ENCODE results near the gene MTHFD1L. TPM values are rescaled to one million over a fixed set of nuclear protein-coding genes. Genes with fewer than 3 reads are reported as not detected.
A peak's percentile ranks its signal among the peaks of the same experiment; 100 is the strongest.

MTHFD1L gene
- total and polyA plus RNA-seq, 2 donors, result 13.9 to 16.0 TPM

DNA sequence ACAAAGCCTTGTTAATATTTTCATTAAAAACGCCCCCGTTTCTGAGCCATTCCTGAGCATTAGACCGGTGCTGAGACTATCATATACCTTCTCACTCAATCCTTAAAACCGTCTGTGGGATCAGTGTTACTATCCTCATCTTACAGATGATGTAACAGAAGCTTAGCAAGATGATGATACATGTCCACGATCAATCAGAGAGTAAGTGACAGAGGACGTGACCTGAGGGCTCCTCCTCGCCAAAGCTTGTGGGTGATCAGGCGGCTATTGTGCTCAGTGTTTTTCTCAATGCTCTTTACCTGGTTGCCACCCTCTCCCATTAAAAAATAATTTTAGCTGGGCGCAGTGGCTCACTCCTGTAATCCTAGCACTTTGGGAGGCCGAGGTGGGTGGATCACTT is 113.1 kb downstream of the MTHFD1L start:
- no peaks in the 10 kb centered on the region for H3K27me3 ChIP-seq (ENCODE audit: control insufficient read depth in 2 of 2, insufficient read depth in 1 of 2, low read length in 1 of 2)
- H3K4me1 ChIP-seq (ENCODE audit: control insufficient read depth in 2 of 2, insufficient read depth in 2 of 2, low read length in 2 of 2), result no peaks in the 10 kb centered on the region
- peaks cover under 1 to 12% of the 10 kb centered on the region in 2 donors for H3K36me3 ChIP-seq (ENCODE audit: control insufficient read depth in 2 of 2, insufficient read depth in 2 of 2, low read length in 1 of 2)
- DNase-seq (ENCODE audit: low read depth in 6 of 9, low spot score in 9 of 9), result no peak
- H3K27ac ChIP-seq (ENCODE audit: low read depth in 1 of 2, low read length in 1 of 2), result no peak overlapping the region
- H3K4me3 ChIP-seq (ENCODE audit: low read length in 2 of 2), result no peak overlapping the region
- WGBS, result 87% methylated on average over 10 of the region's 10 CpGs
- H3K9me3 ChIP-seq (ENCODE audit: control insufficient read depth in 2 of 2, insufficient read depth in 1 of 2, low read length in 1 of 2), result no peaks in the 10 kb centered on the region

DNA sequence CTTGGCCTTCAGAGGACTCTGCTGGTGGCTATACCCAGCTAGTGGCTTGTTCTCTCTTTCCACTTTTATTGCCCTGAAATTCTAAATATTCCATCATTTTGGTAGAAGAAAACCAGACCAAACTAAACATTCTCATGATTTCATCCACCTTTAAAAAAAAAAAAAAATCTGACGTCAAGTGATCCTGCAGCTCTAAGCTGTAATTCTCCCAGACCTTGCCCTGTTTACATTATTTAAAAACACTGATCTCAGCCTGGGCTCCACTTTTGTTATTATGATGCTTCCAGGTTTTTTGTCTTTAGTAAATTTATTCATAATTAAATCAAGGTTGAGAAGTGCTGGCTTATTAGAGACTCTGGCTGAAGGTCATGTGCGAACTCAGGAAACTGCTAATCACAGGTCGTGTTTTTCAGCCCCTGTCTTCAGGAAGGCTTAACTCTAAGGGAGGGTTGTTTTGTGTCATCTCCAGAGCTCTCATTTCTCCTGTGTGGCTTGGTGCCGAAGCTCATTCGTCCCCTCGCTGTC is 114.4 kb downstream of the MTHFD1L start:
- Histone ChIP-seq H3K27me3 (ENCODE audit: control insufficient read depth in 2 of 2, insufficient read depth in 1 of 2, low read length in 1 of 2) (no peaks in the 10 kb centered on the region), H3K4me3 (ENCODE audit: low read length in 2 of 2) (no peak overlapping the region), H3K4me1 (ENCODE audit: control insufficient read depth in 2 of 2, insufficient read depth in 2 of 2, low read length in 2 of 2) (no peaks in the 10 kb centered on the region), H3K27ac (ENCODE audit: low read depth in 1 of 2, low read length in 1 of 2) (no peak overlapping the region), H3K9me3 (ENCODE audit: control insufficient read depth in 2 of 2, insufficient read depth in 1 of 2, low read length in 1 of 2) (no peaks in the 10 kb centered on the region), H3K36me3 (ENCODE audit: control insufficient read depth in 2 of 2, insufficient read depth in 2 of 2, low read length in 1 of 2) (peaks cover 0 to 4% of the 10 kb centered on the region in 2 donors)
- WGBS, result 97% methylated on average over 6 of the region's 6 CpGs
- DNase-seq (ENCODE audit: low read depth in 6 of 9, low spot score in 9 of 9), result no peak

DNA sequence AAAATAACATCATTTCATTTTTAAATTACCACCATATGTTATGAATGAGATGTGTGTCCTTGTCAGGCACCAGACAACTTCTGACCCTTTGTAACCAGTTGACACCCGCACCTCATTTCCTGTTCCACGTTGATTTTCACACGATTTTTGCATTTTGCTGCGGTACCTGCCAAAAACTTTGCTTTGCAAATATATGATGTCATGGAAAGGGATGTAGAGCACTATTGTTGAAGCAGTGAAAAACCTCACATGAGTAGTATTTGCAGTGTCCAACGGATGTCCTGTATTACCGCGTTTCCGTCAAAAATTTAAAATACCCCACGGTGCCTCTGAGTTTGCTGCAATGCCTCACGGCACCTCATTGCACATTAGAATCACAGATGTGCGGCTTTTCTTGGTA is 115.6 kb downstream of the MTHFD1L start:
- H3K4me1 ChIP-seq (ENCODE audit: control insufficient read depth in 2 of 2, insufficient read depth in 2 of 2, low read length in 2 of 2), result no peaks in the 10 kb centered on the region
- no peaks in the 10 kb centered on the region for H3K27me3 ChIP-seq (ENCODE audit: control insufficient read depth in 2 of 2, insufficient read depth in 1 of 2, low read length in 1 of 2)
- H3K9me3 ChIP-seq (ENCODE audit: control insufficient read depth in 2 of 2, insufficient read depth in 1 of 2, low read length in 1 of 2), result no peaks in the 10 kb centered on the region
- no peak overlapping the region for H3K27ac ChIP-seq (ENCODE audit: low read depth in 1 of 2, low read length in 1 of 2)
- no peak for DNase-seq (ENCODE audit: low read depth in 6 of 9, low spot score in 9 of 9)
- H3K4me3 ChIP-seq (ENCODE audit: low read length in 2 of 2), result no peak overlapping the region
- 94% methylated on average over 11 of the region's 11 CpGs for WGBS
- peaks cover 0 to 4% of the 10 kb centered on the region in 2 donors for H3K36me3 ChIP-seq (ENCODE audit: control insufficient read depth in 2 of 2, insufficient read depth in 2 of 2, low read length in 1 of 2)

DNA sequence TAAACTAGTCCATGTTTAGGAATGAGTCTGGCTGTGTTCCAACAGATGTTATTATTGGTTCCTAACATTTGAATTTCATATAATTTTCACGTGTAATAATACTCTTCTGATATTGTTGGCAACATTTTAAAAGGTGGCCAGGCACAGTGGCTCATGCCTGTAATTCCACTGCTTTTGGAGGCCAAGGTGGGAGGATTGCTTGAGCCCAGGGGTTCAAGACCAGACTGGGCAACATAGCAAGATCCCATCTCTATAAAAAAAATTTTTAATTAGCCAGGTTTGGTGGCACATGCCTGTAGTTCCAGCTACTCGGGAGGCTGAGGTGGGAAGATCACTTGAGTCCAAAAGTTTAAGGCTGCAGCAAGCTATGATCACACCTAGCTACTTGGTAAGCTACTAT is 116.2 kb downstream of the MTHFD1L start:
- Histone ChIP-seq H3K9me3 (ENCODE audit: control insufficient read depth in 2 of 2, insufficient read depth in 1 of 2, low read length in 1 of 2) (no peaks in the 10 kb centered on the region), H3K27me3 (ENCODE audit: control insufficient read depth in 2 of 2, insufficient read depth in 1 of 2, low read length in 1 of 2) (no peaks in the 10 kb centered on the region), H3K4me3 (ENCODE audit: low read length in 2 of 2) (no peak overlapping the region), H3K36me3 (ENCODE audit: control insufficient read depth in 2 of 2, insufficient read depth in 2 of 2, low read length in 1 of 2) (peaks cover 0 to 4% of the 10 kb centered on the region in 2 donors), H3K27ac (ENCODE audit: low read depth in 1 of 2, low read length in 1 of 2) (no peak overlapping the region), H3K4me1 (ENCODE audit: control insufficient read depth in 2 of 2, insufficient read depth in 2 of 2, low read length in 2 of 2) (no peaks in the 10 kb centered on the region)
- 97% methylated on average over 2 of the region's 2 CpGs for WGBS
- no peak for DNase-seq (ENCODE audit: low read depth in 6 of 9, low spot score in 9 of 9)

DNA sequence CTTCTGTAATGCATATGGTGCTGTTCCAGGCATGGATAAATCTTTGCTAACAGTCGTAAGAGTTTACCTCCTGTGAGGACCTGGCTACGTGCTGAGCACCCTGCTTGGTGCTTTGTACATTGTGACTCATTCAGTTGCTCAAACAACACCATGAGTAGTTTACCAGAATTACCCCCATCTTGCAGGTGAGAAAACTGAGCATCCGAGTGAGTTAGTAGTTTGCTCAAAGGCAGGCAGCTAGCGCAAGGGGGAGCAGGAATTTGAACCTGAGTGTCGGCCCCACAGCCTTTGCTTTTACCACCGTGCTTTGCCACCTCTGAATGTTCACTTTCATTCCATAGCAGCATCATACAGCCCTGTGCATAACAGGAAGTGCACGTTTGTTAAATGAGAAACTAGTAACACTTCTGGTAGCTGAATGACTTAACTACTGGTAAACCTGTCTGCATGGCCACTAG is 121.9 kb downstream of the MTHFD1L start:
- H3K27ac ChIP-seq (ENCODE audit: low read depth in 1 of 2, low read length in 1 of 2), result no peak overlapping the region
- WGBS, result 94% methylated on average over 7 of the region's 7 CpGs
- no peaks in the 10 kb centered on the region for H3K27me3 ChIP-seq (ENCODE audit: control insufficient read depth in 2 of 2, insufficient read depth in 1 of 2, low read length in 1 of 2)
- no peaks in the 10 kb centered on the region for H3K4me1 ChIP-seq (ENCODE audit: control insufficient read depth in 2 of 2, insufficient read depth in 2 of 2, low read length in 2 of 2)
- peaks cover 0 to 2% of the 10 kb centered on the region in 2 donors for H3K36me3 ChIP-seq (ENCODE audit: control insufficient read depth in 2 of 2, insufficient read depth in 2 of 2, low read length in 1 of 2)
- no peaks in the 10 kb centered on the region for H3K9me3 ChIP-seq (ENCODE audit: control insufficient read depth in 2 of 2, insufficient read depth in 1 of 2, low read length in 1 of 2)
- peak in 2 of 9 donors; percentile 11 to 28 for DNase-seq (ENCODE audit: low read depth in 6 of 9, low spot score in 9 of 9)
- no peak overlapping the region for H3K4me3 ChIP-seq (ENCODE audit: low read length in 2 of 2)

DNA sequence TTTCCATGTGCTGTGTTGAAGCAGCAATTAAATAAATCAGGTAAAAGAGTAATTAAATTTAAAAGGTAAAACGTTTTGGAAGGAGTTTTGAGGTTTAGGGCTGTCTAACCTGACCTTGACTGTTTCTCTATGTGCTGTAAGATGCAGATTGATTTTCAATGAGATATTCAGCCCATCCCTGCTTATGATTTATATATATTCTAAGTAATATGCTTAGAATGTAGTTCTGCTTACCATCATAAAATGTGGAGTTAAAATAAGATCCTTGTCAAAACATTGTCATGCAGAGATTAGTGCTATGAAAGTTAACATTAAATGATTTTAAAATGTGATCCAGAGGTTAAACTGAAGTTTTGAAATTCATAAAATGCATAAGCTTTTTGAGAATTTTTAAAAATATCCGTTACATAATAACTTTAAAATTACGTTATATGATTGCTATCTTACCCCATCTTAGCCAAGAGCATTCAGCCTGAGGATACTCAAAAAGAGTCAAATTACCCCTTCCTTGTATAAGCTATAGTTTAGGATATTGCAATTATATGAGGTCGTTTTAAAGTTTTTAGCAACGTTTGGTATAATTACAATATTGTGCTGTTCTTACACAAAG is 122.5 kb downstream of the MTHFD1L start:
- H3K27me3 ChIP-seq (ENCODE audit: control insufficient read depth in 2 of 2, insufficient read depth in 1 of 2, low read length in 1 of 2), result no peaks in the 10 kb centered on the region
- 94% methylated on average over 5 of the region's 5 CpGs for WGBS
- H3K9me3 ChIP-seq (ENCODE audit: control insufficient read depth in 2 of 2, insufficient read depth in 1 of 2, low read length in 1 of 2), result no peaks in the 10 kb centered on the region
- peaks cover 0 to 2% of the 10 kb centered on the region in 2 donors for H3K36me3 ChIP-seq (ENCODE audit: control insufficient read depth in 2 of 2, insufficient read depth in 2 of 2, low read length in 1 of 2)
- H3K27ac ChIP-seq (ENCODE audit: low read depth in 1 of 2, low read length in 1 of 2), result no peak overlapping the region
- H3K4me1 ChIP-seq (ENCODE audit: control insufficient read depth in 2 of 2, insufficient read depth in 2 of 2, low read length in 2 of 2), result no peaks in the 10 kb centered on the region
- DNase-seq (ENCODE audit: low read depth in 6 of 9, low spot score in 9 of 9), result no peak
- no peak overlapping the region for H3K4me3 ChIP-seq (ENCODE audit: low read length in 2 of 2)

DNA sequence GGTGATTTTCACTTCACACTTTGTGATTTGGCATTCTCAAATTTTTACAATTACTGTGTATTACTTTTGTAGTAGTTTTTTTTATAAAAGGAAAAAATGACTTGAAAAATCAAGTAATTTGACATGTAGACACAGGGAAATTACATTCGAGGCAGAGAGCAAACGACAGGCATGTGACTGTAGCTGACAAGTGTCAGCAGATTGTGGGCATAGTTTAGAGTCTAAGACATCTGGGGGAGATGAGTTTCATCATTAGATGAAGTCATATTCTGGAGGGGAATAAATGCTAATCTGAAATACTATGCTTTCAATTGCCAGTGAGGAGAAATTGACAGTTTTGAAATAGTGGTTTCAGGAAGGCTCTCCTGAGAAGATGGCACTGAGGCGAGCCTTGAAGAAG is 126.0 kb downstream of the MTHFD1L start:
- Histone ChIP-seq H3K4me1 (ENCODE audit: control insufficient read depth in 2 of 2, insufficient read depth in 2 of 2, low read length in 2 of 2) (no peaks in the 10 kb centered on the region), H3K9me3 (ENCODE audit: control insufficient read depth in 2 of 2, insufficient read depth in 1 of 2, low read length in 1 of 2) (no peaks in the 10 kb centered on the region), H3K36me3 (ENCODE audit: control insufficient read depth in 2 of 2, insufficient read depth in 2 of 2, low read length in 1 of 2) (peaks cover 0 to 8% of the 10 kb centered on the region in 2 donors), H3K4me3 (ENCODE audit: low read length in 2 of 2) (no peak overlapping the region), H3K27ac (ENCODE audit: low read depth in 1 of 2, low read length in 1 of 2) (no peak overlapping the region), H3K27me3 (ENCODE audit: control insufficient read depth in 2 of 2, insufficient read depth in 1 of 2, low read length in 1 of 2) (no peaks in the 10 kb centered on the region)
- DNase-seq (ENCODE audit: low read depth in 6 of 9, low spot score in 9 of 9), result no peak
- 66% methylated on average over 3 of the region's 3 CpGs for WGBS

DNA sequence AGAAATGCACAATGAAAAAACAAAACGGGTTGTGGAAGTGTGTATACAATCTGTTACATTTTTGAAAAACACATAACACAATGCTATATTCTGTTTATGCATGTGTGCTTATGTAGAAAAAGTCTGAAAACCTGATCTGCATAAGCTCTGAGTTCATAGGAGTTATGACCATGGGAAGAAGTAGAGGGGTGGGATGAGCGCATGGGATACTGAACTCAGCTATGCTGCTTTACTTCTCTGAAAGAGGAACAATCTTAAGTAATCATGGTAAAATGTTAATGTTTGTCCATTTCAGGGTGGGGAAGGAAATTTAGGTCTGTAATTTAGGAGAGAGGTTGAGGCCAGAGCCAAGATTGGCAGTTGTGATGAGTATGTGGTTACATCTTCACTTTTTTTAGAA is 126.8 kb downstream of the MTHFD1L start:
- Histone ChIP-seq H3K36me3 (ENCODE audit: control insufficient read depth in 2 of 2, insufficient read depth in 2 of 2, low read length in 1 of 2) (peaks cover 0 to 8% of the 10 kb centered on the region in 2 donors), H3K9me3 (ENCODE audit: control insufficient read depth in 2 of 2, insufficient read depth in 1 of 2, low read length in 1 of 2) (no peaks in the 10 kb centered on the region), H3K4me1 (ENCODE audit: control insufficient read depth in 2 of 2, insufficient read depth in 2 of 2, low read length in 2 of 2) (no peaks in the 10 kb centered on the region), H3K27me3 (ENCODE audit: control insufficient read depth in 2 of 2, insufficient read depth in 1 of 2, low read length in 1 of 2) (no peaks in the 10 kb centered on the region), H3K4me3 (ENCODE audit: low read length in 2 of 2) (no peak overlapping the region), H3K27ac (ENCODE audit: low read depth in 1 of 2, low read length in 1 of 2) (no peak overlapping the region)
- 97% methylated on average over 2 of the region's 2 CpGs for WGBS
- DNase-seq (ENCODE audit: low read depth in 6 of 9, low spot score in 9 of 9), result no peak

DNA sequence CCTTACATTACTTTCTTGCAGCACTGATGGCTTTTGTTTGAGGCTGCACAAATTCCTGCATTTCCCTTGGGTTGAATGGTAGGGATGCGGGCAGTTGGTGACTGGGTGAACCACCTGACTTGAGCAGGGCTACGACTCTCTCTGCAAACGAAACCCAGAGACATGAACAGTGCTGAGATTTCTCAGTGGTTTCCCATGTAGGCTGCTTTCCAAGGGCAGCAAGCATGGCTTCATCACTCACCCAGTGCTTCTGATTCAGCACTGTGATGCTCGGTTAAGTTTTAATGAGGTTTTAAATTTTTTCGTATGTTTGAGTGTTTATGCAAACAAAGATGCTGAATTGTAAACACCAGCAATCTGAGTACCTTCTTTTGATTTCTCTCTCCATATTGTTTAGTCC is 127.2 kb downstream of the MTHFD1L start:
- no peak for DNase-seq (ENCODE audit: low read depth in 6 of 9, low spot score in 9 of 9)
- Histone ChIP-seq H3K27me3 (ENCODE audit: control insufficient read depth in 2 of 2, insufficient read depth in 1 of 2, low read length in 1 of 2) (no peaks in the 10 kb centered on the region), H3K9me3 (ENCODE audit: control insufficient read depth in 2 of 2, insufficient read depth in 1 of 2, low read length in 1 of 2) (no peaks in the 10 kb centered on the region), H3K36me3 (ENCODE audit: control insufficient read depth in 2 of 2, insufficient read depth in 2 of 2, low read length in 1 of 2) (peaks cover 0 to 8% of the 10 kb centered on the region in 2 donors), H3K27ac (ENCODE audit: low read depth in 1 of 2, low read length in 1 of 2) (no peak overlapping the region), H3K4me3 (ENCODE audit: low read length in 2 of 2) (no peak overlapping the region), H3K4me1 (ENCODE audit: control insufficient read depth in 2 of 2, insufficient read depth in 2 of 2, low read length in 2 of 2) (no peaks in the 10 kb centered on the region)
- 95% methylated on average over 5 of the region's 5 CpGs for WGBS

All from thymus (tissue), 11 donors.